Measurements from ENCODE around the gene FKBP2. TPM values are rescaled to one million over a fixed set of nuclear protein-coding genes. Genes with fewer than 3 reads are reported as not detected.

FKBP2 gene
- total RNA-seq, 4 donors from 2014 or later = 20.2 to 54.7 (median 27.6) TPM

- peaks cover 0 to 15% of the 10 kb centered on the region in 2 donors for H3K36me3 ChIP-seq
- no peak for DNase-seq
- H3K27ac ChIP-seq = no peak overlapping the region
- intact Hi-C loops (cut with DNase I; ENCODE audit: low total_unique reads) (no loop called here), in situ Hi-C loops (cut with MboI; ENCODE audit: low sequenced_read_pairs in 4 of 4) (no loop called here)
- H3K4me3 ChIP-seq = no peak overlapping the region
- H3K4me1 ChIP-seq = peaks cover 6 to 9% of the 10 kb centered on the region in 2 donors
- H3K27me3 ChIP-seq = no peaks in the 10 kb centered on the region
- no peak for ATAC-seq
- TF ChIP-seq POLR2A (IDR thresholded peaks at IDR 0.05) = no peak
- TF ChIP-seq CTCF (IDR thresholded peaks at IDR 0.05 in 4 of 5, conservative IDR thresholded peaks at IDR 0.05 in 1 of 5) = no peak
- H3K9me3 ChIP-seq = no peaks in the 10 kb centered on the region
Observed at GRCh38 chr11:64275841-64276240, 34.9 kb downstream of the FKBP2 start.

DNA sequence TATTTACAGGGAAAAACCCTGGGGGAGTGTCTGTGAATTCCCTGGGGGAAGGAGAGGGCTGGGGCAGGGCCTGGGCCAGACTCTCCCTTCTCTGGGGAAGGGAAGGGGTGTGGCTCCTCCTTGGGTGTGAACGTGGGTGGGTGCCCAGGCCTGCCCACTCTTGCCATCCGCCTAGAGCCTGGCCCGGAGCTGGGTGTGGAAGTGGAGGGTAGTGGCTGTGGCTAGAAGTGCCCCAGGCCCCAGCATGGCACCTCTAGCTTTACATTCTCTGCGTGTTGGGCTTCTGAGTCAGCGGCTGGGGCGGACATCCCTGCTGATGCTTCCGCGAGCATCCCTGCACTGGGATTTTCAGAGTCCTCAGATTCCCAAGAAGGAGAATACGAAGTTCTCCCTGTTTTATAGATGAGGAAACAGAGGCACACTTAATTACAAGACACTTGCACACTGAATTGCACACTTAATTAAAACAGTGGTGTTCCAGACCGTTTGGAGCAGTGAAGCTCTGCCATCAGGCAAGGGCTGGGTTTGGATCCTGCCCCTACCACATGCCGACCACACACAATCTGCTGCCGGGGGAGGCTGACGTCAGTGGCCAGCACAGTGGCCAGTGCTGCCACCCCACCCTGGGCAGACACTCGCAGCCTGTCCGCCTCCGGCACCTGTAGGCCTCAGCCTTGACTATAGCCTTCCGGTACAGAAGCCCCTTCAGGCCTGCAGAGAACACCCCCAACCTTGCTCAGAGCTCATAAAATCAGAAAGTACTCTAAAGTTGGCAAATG lies 35.9 kb downstream of the FKBP2 start:
- no peak for ATAC-seq
- no peaks in the 10 kb centered on the region for H3K27me3 ChIP-seq
- H3K4me1 ChIP-seq = peaks cover 3 to 6% of the 10 kb centered on the region in 2 donors
- in situ Hi-C loops (cut with MboI; ENCODE audit: low sequenced_read_pairs in 4 of 4) = no loop called here
- DNase-seq = no peak
- peaks cover 0 to 15% of the 10 kb centered on the region in 2 donors for H3K36me3 ChIP-seq
- H3K27ac ChIP-seq = no peak overlapping the region
- intact Hi-C loops (cut with DNase I; ENCODE audit: low total_unique reads) = no loop called here
- TF ChIP-seq CTCF (IDR thresholded peaks at IDR 0.05 in 4 of 5, conservative IDR thresholded peaks at IDR 0.05 in 1 of 5) (no peak), POLR2A (IDR thresholded peaks at IDR 0.05) (no peak)
- no peak overlapping the region for H3K4me3 ChIP-seq
- no peaks in the 10 kb centered on the region for H3K9me3 ChIP-seq

- in situ Hi-C loops (cut with MboI; ENCODE audit: low sequenced_read_pairs in 4 of 4) (no loop called here), intact Hi-C loops (cut with DNase I; ENCODE audit: low total_unique reads) (no loop called here)
- no peak for DNase-seq
Observed at GRCh38 chr11:64278576-64279190, 37.8 kb downstream of the FKBP2 start.

DNA sequence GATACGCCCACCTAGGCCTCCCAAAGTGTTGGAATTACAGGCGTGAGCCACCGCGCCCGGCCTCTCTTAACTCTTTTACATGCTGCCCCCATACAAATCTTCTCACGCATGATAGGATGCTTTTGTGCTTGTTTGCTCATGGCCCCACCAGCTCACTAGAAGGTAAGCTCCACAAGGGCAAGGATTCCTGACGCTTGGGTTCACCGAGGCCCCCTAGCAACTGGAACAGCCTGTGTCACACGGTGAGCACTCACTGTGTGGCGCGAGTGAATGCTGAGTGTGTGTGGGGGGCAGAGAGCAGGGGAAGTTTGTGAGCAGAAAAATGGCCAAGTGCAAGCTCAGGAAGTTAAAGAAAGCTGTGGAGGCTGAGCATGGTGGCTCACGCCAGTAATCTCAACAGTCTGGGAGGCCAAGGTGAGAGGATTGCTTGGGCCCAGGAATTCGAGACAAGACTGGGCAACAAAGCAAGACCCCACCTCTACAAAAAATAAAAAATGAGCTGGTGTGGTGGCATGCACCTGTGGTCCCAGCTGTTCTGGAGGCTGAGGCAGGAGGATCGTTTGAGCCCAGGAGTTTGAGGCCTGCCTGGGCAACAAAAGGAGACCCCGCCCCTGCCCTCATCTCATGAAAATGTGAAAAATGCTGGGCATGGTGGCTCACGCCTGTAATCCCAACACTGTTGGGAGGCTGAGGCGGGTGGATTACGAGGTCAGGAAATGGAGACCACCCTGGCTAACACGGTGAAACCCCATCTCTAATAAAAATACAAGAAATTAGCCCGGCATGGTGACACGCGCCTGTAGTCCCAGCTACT lies 41.3 kb downstream of the FKBP2 start:
- in situ Hi-C loops (cut with MboI; ENCODE audit: low sequenced_read_pairs in 4 of 4) = no loop called here
- Histone ChIP-seq H3K27ac (no peak overlapping the region), H3K4me1 (peaks cover 22 to 25% of the 10 kb centered on the region in 2 donors), H3K27me3 (no peaks in the 10 kb centered on the region), H3K9me3 (no peaks in the 10 kb centered on the region), H3K4me3 (no peak overlapping the region), H3K36me3 (peaks cover 0 to 11% of the 10 kb centered on the region in 2 donors)
- intact Hi-C loops (cut with DNase I; ENCODE audit: low total_unique reads) = no loop called here
- ATAC-seq = no peak
- DNase-seq = no peak
- TF ChIP-seq POLR2A (IDR thresholded peaks at IDR 0.05) = no peak
- TF ChIP-seq CTCF (IDR thresholded peaks at IDR 0.05 in 4 of 5, conservative IDR thresholded peaks at IDR 0.05 in 1 of 5) = no peak

More at GRCh38 chr11:64278576-64279190, 37.8 kb downstream of the FKBP2 start:
- TF ChIP-seq CTCF (IDR thresholded peaks at IDR 0.05 in 4 of 5, conservative IDR thresholded peaks at IDR 0.05 in 1 of 5) (no peak), POLR2A (IDR thresholded peaks at IDR 0.05) (no peak)
- Histone ChIP-seq H3K4me3 (no peak overlapping the region), H3K36me3 (peaks cover 0 to 20% of the 10 kb centered on the region in 2 donors), H3K27ac (no peak overlapping the region), H3K9me3 (no peaks in the 10 kb centered on the region), H3K27me3 (no peaks in the 10 kb centered on the region), H3K4me1 (peaks cover 6% of the 10 kb centered on the region in 2 donors)
- ATAC-seq = no peak

All from gastrocnemius medialis (tissue), 4 donors.